GM12801 (cell line): ENCODE data around the gene SETD5.

Experiments
- TF ChIP-seq, protein P1 (sequence below): IDR thresholded peaks from one replicate; pipeline ENCODE4 v1.5.1; 2011; ENCODE audit warnings: control low read depth; ENCODE audit not compliant: insufficient read length; ENCODE audit errors: extremely low read depth

The SETD5 gene, protein sequence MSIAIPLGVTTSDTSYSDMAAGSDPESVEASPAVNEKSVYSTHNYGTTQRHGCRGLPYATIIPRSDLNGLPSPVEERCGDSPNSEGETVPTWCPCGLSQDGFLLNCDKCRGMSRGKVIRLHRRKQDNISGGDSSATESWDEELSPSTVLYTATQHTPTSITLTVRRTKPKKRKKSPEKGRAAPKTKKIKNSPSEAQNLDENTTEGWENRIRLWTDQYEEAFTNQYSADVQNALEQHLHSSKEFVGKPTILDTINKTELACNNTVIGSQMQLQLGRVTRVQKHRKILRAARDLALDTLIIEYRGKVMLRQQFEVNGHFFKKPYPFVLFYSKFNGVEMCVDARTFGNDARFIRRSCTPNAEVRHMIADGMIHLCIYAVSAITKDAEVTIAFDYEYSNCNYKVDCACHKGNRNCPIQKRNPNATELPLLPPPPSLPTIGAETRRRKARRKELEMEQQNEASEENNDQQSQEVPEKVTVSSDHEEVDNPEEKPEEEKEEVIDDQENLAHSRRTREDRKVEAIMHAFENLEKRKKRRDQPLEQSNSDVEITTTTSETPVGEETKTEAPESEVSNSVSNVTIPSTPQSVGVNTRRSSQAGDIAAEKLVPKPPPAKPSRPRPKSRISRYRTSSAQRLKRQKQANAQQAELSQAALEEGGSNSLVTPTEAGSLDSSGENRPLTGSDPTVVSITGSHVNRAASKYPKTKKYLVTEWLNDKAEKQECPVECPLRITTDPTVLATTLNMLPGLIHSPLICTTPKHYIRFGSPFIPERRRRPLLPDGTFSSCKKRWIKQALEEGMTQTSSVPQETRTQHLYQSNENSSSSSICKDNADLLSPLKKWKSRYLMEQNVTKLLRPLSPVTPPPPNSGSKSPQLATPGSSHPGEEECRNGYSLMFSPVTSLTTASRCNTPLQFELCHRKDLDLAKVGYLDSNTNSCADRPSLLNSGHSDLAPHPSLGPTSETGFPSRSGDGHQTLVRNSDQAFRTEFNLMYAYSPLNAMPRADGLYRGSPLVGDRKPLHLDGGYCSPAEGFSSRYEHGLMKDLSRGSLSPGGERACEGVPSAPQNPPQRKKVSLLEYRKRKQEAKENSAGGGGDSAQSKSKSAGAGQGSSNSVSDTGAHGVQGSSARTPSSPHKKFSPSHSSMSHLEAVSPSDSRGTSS (N-terminal part only)

DNA sequence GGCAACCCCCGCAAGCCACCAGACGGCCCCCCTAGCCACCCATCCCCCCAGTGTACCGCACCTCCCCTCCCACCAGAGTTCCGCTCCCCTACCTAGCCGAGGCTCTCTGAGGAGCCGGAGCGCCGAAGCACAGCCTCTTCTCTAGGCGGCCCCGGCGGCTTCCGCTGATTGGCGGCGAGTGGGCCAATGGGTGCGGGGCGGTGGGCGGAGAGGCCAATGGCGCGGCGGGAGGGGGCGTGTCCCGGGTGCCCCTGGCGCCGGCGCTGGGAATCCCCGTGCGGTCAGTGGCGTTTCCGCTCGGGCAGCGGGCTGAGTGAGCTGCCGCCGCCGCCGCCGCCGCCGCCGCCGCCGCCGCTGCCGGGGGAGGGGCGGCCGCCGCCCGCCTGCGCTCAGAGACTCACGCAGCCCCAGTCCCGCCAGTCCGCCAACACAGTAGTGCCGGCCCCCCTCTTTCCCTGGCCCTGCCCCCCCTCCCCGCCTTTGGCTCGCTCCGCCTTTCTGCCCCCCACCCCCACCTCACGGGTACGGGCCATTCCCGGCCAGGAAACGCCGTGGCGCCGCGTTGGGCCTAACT is at the start of gene SETD5:
Gene SETD5, plus strand, starts transcription at position 284 of the 574 bp plus-strand sequence. CDS start 31,324 bp downstream, outside the sequence.
- TF ChIP-seq, protein P1, sequence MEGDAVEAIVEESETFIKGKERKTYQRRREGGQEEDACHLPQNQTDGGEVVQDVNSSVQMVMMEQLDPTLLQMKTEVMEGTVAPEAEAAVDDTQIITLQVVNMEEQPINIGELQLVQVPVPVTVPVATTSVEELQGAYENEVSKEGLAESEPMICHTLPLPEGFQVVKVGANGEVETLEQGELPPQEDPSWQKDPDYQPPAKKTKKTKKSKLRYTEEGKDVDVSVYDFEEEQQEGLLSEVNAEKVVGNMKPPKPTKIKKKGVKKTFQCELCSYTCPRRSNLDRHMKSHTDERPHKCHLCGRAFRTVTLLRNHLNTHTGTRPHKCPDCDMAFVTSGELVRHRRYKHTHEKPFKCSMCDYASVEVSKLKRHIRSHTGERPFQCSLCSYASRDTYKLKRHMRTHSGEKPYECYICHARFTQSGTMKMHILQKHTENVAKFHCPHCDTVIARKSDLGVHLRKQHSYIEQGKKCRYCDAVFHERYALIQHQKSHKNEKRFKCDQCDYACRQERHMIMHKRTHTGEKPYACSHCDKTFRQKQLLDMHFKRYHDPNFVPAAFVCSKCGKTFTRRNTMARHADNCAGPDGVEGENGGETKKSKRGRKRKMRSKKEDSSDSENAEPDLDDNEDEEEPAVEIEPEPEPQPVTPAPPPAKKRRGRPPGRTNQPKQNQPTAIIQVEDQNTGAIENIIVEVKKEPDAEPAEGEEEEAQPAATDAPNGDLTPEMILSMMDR: no peak

DNA sequence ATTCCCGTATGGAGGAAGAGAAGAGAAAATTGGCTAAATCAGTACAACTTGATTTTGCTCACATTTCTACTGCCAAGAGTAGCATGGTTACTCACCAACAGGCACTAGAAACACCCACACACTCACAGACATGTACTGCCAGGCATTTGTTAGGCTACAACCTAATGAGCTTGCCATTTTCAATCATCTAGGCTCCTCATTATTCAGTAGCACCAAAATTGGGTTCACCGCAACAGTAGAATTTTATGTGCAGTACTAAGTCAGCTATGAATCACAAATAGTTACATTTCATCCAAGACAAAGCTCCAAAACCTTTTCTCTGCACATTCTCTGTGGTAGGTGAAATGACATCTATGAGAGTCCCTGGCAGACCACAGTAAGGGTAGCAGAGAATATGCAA is 49.5 kb upstream of the SETD5 start:
- TF ChIP-seq, protein P1: no peak

DNA sequence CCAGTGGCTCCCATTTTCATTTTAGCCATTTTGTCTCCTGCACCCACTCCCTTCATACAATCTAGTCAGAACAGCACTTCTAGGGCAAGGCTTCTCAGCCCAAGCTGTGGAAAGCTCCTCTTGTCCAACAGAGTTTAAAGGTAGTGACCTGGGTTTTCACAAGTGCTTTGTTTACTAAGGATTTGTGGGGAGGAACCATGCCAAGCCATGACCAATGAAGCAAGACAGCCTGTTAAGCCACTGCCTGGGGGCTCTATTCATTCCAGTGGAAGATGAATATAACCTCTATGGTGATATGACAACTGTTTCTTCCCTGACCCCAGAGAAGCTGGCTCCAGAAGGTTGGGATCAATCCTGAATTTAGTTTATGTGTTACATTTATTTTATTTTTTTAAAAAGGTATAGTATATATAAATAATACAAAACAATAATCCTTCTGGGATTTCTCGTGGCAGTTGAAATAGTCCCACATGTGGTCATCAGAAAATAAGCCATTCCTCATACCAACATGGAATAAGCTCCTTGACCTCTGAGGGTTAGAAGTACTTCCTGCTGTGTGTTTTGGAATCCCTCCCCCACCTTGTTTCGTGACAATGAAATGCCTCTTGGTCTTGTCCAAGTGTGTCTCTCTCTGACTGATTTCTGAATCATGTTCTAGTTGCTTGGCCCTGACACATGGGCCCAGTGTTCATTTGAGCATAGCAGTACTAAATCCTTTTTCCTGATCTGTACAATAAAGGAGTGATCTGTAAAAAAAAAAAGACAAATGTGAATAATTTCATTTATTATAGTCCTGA is 47.9 kb upstream of the SETD5 start:
- TF ChIP-seq, protein P1: no peak

DNA sequence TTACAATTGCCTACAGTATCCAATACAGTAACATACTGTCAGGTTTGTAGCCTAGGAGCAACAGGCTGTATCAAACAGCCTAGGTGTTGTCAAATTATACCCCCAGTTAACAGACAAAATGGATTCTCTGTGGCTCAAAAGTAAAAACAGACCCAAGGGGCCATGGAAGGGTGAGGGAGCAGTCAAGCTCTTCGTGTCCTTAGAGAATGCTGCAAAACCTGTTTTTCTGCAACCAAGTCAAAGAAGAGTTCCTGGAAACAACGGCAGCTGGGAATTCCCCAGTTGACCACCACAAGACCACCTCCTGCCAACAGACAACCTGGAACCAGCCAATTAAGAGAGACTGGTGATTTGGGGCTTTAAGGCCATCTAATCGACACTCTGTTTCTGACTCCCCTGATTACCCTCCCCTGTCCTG is 45.7 kb upstream of the SETD5 start:
- TF ChIP-seq, protein P1: no peak

DNA sequence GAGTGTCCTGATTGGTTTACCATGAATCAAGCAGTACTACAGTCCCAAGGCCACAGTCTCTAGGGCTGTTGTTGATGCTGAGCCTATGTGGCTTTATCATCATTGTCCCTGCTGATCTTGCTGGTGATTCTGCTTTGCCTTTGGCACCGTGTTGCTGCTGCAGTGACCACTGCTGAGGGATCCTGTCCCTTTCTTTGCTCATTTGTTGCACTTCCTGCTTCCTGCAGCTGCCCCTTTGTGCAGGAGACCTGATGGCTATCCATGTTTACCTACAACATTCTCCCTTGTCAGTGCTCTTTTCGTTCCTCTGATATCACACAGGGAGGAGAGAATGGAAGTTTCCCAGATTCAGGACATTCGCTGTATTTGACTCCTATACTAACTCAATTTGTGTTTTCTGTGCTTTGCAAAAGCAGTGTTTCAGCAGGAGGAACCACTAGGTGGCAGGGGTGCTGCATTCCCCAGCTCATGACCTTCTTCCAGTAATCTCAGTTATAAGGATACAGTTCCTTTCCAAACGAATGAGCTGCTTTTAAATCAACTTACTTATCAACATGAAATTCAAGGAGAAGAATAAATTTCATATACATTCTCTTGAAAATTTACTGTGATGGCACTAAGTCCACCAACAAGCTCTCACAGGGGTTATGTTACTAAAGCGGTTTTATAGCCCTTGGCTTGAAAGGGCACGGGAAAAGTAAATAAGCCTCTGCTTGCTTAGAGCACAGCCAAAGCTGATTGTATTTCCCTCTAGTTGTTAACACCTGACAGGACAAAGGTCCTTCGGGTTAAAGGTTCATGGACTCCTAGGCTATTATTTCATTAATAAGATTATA is 44.3 kb upstream of the SETD5 start:
- TF ChIP-seq, protein P1: no peak

DNA sequence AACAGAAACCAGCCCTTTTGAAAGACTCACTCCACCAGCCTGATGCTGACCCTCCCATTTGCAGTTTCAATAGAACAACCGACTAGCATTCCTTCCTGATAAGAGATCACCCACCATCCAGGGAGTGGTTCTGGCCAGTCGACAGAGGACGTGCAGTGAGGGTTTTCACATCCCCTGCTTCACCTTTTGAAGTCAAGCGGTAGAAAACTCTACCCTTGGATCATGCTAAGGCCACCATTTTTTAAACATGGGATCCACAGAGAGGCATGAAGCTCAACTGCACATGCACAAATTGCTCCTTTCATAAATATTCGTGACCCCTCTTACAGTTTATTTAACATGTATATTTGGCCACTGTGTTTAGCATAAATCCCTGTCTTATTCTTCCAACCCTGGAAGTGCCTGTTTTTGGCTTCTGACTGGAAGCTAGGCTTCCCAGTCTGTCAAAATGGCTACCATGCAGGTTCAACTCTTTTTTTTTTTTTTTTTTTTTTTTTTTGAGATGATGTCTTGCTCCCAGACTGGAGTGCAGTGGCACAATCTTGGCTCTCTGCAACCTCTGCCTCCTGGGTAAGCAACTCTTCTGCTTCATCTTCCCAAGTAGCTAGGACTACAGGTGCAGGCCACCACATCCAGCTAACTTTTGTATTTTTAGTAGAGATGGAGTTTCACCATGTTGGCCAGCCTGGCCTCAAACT is 35.6 kb upstream of the SETD5 start:
- TF ChIP-seq, protein P1: no peak
